Umbilical cord (tissue), 2 donors: ENCODE data around the gene NBAS. TPM values are rescaled to one million over a fixed set of nuclear protein-coding genes. Genes with fewer than 3 reads are reported as not detected.
"Not testable (repeated sequence)": the region's sequence is repeated elsewhere in the genome, so short reads cannot be mapped to it uniquely, and the experiment has no call there.

Source experiments
- DNase-seq: peaks from one replicate; pipeline ENCODE4 v3.0.0-alpha.2; 2015; ENCODE audit warnings: low spot score
- total RNA-seq: library from RNA; depleted of rRNA; stranded (reverse); fragments of >200 nt; gene quantifications from one replicate; pipeline ENCODE4 v1.2.3, GENCODE V29; 2014; ENCODE audit warnings: low replicate concordance; ENCODE audit not compliant: insufficient read depth

NBAS gene
- total RNA-seq, 1 donor from 2014 or later, result 116 TPM

DNA sequence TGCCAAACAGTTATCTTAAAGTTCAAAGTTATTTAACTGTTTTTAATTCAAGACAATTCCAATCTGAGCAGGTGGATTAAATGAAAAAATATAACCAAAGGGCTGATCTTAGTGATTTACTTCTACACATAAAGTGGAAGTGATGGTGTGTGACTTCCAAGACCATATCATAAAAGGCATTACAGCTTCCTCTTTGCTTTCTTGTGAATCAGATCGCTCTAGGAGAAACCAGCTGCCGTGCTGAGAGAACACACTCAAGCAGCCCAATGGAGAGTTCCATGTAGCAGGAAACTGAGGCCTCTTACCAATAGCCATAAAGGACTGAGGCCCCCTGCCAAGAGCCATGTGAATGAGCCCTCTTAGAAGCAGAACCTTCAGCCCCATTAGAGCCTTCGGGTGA lies 197.4 kb downstream of the NBAS start:
- DNase-seq, result no peak

DNA sequence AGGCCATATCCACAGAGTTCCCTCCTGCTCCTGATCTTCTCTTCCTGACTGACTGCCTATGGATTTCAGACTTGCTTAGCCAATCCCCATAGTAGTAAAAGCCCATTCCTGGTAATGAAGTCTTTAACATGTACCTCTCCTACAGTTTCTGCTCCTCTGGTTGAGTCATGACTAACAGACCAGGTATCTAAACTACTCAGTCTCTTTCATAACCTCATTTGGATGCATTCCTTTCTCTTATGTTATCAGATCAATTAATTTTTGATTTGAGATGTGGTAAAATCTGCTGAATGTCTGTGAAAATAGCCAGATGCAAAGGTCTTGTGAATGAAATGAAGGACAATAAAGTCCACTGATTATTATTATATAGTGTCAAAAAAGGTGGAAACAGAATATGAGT lies 198.0 kb downstream of the NBAS start:
- DNase-seq, result no peak

DNA sequence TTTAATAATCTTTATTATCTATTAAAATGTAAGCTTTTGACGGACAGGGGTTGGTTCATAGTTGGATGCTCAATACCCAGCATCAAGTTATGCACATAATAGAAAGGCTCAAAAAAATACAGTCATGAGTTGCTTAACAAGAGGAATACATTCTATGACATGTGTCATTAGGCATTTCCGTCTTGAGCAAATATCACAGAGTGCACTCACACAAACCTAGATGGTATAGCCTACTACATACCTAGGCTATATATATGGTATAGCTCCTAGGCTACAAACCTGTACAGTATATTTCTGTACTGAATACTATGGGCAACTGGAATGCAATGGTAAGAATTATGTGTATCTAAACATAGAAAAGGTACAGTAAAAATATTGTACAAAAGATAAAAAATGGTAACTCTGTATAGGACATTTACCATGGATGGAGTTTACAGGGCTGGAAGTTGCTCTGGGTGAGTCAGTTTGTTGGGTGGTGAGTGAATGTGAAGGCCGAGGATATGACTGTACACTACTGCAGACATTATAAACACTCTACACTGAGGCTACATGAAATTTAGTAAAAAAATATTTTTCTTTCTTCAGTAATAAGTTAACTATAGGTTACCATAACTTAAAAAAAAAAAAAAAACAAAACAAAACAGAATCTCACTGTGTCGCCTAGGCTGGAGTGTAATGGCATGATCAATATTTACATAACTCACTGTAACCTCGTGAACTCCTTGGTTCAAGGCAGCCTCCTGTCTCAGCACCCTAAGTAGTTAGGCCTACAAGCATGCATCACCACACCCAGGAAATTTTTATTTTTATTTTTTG lies 201.2 kb downstream of the NBAS start:
- DNase-seq, result no peak

DNA sequence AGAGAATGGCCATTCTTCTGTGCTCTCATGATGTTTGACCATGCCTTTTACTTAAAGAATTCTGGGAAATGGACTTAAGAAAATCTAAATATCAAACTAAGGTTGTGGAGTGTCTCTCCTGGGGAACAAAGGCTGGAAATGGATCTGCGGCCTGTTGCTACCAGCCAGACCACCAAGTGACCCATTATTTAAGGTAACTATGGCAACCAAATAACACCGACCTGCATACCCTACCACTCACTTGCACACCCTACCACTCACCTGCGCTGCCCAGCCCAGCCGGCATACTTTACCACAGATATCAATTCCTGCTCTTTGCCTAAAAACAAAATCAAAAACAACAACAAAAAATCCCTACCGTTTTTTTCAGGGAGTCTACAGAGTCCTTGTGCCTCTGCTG lies 203.2 kb downstream of the NBAS start:
- DNase-seq, result no peak

DNA sequence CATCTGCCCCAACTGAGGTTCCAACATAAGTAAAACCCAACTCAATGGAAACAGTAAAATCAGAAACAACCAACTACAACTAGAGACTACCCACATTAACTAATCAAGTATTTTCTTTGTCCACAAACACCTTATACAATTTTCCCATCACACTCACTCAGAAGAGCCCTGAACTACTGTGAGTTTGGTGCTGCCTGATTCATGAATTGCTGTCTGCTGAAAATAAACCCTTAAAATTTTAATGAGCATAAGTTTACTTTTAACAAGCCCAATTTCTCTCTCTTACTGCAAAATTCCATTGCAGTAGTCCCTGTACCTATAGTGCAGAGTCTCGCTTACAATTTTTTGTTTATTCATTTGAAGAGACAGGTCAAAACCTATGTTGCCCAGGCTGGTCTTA lies 203.9 kb downstream of the NBAS start:
- no peak for DNase-seq

DNA sequence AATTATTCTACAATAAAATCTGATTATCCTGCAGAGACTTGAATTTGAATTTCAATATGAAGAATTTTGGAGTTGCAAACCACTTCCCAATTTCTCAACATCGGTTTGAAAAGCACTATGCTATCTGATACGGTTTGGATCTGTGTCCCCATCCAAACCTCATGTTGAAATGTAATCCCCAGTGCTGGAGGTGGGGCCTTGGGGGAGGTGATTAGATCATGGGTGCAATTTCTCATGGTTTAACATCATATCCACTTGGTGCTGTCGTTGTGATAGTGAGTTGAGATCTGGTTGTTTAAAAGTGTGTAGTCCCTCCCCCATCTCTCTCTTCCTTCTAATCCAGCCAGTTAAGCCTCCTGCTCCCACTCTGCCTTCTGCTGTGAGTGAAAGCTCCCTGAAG lies 205.7 kb downstream of the NBAS start:
- DNase-seq, result no peak

DNA sequence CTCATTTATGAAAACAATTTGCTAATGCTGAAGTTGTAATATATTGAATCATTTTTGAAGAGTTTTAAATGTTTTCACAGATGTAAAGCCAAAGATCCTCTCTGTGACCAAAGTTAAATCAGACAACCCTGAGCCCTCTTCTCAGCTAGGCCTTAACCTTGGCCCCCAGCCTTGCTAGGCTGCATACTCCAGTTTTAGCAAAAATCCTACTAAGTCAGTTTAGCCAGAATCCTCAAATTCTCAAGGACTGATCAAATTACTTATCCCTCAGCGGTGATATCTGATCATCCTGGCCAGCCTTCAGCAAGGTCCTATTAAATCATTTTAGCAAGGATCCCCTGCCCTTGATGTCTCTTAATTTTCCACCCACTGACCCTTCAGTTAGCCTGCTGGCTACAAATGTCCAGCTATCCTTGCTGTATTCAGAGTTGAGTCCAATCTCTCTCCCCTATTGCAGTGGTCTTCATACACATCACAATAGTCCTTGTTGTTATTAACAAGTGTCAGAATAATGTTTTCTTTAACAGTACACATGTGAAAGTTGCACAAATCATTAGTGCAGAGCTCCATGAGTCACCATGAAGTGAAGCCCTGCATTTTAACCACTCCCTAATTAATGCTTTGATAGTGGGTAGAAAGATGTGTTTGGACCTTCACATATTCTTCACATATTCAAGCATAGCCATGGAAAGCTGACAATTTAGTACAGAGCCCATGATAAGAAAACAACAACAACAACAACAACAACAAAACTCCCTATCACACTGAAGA lies 206.4 kb downstream of the NBAS start:
- peak; percentile 8 for DNase-seq

DNA sequence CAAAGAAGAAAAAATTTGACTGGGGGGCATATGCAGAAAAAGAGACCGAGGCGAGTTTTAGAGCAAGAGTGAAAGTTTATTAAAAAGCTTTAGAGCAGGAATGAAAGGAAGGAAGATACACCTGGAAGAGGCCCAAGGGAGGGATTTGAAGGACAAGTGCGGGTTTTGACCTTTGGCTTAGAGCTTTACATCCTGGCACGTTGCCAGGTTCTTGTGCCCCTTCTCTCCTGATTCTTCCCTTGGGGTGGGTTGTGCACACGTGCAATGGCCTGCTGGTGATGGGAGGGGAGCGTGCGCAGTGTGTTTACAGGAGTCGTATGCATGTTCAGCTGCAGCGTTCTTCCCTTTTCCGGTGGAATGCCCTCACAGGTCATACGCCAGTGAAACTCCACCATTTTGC lies 208.8 kb downstream of the NBAS start:
- no peak for DNase-seq

DNA sequence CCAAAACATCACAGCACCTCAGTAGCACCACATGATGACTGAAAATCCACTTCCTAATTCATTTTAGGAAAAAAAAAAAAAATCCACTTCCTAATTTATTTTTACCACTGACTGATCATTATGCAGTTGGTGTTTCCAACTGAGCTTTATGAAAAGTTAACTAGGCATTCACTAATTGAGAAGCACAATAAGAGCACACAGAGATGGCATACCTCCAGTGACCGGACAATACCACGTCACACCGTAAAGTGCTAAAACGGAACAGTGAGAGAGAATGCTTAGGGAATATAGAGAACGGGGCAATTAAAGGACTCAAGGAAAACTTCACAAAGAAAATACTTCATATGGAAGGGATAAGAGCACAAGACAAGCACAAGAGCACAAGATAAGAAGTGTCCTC lies 212.5 kb downstream of the NBAS start:
- DNase-seq, result no peak

DNA sequence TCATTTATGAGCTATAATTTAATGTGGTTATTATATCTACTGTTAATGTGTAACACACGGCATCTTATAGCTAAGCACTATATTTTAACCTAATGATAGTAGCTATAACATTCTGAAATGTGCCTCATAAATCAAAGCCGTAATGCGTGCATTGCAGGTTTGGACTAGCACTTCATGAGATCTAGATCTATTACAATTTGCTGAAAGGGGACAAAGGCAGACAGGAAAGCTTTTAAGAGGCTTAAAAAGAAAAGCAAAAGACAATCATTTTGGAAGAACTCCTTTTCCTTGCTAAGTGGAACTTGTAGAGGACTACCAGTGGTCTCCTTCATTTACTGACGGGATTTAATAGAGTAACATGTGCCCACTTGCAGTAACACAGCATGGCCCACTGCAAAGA lies 213.1 kb downstream of the NBAS start:
- DNase-seq, result peak; percentile 58

DNA sequence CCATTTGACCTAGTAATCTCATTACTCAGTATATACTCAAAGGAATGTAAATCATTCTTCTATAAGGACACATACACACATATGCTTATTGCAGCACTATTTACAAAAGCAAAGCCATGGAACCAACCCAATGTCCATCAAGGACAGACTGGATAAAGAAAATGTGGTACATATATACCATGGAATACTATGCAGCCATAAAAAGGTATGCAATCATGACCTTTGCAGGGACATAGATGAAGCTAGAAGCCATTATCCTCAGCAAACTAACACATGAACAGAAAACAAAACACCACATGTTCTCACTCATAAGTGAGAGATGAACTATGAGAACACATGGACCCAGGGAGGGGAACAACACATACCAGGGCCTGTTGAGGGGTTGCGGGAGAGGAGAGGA lies 214.5 kb downstream of the NBAS start:
- DNase-seq, result no peak

DNA sequence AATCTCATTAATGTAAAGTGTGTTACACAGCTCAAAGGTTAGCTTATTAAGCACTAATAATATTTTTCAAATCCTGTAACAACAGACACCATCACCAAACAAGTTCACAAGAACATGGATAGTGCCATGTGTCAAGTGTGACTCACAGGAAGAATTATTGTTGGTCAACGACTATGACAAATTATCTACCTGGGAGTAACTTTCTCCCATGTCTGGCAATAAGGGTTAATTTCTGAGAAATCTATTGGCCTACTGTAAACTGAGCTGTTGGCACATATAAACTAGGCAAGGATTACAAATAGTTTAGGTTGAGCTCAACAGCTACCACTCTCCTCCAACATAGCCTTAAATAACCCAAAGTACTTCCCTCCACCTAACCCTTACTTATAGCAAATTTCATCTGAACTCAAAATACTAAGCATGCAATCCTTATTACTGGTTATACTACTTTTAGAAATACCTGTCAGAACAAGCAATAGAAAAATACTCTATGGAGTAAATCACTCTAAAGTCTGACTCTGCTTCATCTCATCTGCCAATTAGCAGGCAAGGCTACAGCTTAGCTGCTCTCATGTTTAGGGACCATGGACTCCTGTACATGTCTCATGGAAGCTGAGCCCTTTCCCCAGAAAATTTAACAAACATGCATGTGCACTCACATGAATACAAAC lies 223.0 kb downstream of the NBAS start:
- peak; percentile 53 for DNase-seq

DNA sequence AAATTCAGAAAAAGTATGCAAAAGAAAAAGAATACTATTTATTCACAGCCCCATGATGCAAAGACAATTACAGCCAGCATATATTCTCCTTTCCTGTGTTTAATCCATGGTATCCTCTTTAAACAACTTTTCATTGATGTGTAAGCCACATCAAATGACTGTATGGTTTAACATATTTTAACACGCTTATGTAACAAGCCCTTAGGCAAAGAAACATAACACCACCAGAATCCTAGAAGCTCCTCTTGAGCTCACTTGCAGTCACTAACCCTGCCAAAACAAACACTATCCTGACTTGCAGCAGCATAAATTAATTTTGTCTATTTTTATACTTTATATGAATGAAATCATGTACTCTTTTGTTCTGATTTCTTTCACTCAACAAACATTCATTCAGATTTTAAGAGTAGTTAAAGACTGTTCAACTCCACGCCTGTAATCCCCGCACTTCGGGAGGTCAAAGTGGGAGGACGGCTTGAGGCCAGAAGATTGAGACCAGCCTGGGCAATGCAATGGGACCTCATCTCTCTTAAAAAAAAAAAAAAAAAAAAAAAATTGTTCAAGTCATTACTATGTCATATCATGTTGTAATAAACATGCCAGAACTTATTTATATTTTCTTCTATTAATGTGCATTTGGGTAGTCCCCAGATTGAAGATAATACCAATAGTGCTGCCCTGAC lies 226.3 kb downstream of the NBAS start:
- DNase-seq, result peak; percentile 15

DNA sequence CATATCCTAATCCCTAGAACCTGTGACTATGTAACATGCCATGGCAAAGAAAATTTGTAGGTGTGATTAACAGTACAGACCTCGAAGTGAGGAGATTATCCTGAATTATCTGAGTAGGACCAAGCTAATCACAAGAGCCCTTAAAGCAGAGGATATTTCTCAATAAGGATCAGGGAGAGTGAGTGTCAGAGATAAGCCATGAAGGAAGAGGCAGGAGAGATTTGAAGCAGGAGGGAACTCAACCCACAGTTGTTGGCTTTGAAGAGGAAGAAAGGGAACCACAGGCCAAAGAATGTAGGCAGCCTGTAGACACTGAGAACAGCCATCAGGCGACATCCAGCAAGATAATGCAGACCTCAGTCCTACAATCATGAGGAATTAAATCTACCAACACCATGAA lies 229.3 kb downstream of the NBAS start:
- no peak for DNase-seq

DNA sequence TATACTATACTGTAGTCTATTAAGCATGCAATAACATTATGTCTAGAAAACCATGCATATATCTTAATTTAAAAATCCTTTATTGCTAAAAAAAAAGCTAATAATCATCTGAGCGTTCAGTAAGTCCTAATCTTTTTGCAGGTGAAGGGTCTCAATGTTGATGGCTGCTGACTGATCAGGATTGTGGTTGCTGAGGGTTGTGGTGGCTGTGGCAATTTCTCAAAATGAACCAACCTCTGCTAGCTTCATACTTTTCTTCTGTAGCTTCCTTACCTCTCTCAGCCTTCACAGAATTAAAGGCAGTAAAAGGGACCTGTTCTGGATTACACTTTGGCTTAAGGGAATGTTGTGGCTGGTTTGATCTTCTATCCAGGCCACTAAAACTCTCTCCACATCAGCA lies 235.8 kb downstream of the NBAS start:
- no peak for DNase-seq

DNA sequence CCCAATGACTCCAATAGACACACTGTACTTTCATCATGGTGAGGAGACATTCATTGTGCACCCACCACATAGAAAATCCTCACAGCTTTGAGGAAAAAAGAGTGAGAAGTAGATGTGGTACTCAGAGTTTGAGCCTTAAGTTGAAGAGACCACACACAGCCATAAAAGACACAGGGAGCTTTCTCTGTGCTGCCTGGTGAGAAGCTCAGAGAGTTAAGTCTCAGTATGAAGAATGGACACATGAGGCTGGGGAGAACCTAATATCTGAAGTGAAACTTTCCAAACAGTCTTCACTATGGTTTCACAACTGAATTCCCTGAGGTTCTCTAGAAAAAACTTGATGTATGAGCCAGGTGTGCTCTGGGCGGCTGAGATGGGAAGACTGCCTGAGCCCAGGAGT lies 237.9 kb downstream of the NBAS start:
- DNase-seq, result no peak

DNA sequence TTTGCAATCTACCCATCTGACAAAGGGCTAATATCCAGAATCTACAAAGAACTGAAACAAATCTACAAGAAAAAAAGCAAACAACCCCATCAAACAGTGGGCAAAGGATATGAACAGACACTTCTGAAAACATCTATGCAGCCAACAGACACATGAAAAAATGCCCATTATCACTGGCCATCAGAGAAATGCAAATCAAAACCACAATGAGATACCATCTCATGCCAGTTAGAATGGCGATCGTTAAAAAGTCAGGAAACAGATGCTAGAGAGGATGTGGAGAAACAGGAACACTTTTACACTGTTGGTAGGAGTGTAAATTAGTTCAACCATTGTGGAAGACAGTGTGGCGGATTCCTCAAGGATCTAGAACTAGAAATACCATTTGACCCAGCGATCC lies 239.7 kb downstream of the NBAS start:
- not testable (repeated sequence) for DNase-seq

DNA sequence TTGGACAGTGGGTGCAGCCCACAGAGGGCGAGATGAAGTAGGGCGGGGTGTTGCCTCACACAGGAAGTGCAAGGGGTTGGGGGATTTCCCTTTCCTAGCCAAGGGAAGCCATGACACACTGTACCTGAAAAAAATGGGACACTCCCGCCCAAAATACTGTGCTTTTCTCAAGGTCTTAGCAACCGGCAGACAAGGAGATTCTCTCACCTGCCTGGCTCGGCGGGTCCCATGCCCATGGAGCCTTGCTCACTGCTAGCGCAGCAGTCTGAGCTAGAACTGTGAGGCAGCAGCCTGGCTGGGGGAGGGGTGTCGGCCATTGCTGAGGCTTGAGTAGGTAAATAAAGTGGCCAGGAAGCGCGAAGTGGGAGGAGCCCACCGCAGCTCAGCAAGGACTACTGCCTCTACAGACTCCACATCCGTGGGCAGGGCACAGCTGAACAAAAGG lies 244.7 kb downstream of the NBAS start:
- DNase-seq, result no peak

DNA sequence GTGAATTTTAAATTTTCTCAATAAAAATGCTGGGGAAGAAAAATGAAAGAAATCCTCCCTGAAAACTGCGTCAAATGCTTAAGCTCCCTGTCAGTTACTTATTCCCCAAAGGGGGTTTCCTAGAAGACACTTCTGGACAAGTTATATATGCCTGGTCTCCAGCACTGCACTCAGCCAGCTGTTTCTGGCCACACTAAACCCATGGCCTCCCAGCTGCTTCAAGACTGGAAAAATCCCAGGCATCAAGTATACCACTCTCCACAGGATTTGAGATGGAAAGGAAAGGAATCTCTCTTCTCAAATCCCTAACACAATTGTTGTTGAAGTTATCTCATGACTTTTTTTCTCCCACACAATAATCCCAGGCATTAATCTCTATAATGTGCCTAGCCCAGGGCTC lies 245.7 kb downstream of the NBAS start:
- no peak for DNase-seq

DNA sequence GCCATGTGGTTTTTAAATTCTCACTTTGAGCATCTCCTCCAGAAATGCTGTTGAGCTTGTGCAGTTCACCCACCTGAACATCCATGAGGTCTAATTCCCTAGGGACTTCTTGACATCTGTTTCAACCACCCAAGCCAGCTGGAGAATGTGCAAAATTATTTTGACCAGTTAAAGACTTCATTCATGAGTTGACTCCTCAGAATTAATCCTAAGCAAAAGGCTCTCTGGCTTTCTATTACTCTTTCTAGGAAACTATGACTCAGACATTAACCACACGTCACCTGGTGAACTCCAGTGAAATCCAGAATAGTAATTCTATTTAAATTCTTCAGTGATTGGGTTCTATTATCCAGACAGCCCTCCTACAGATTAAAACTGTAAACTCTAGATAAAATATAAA lies 247.5 kb downstream of the NBAS start:
- DNase-seq, result no peak

DNA sequence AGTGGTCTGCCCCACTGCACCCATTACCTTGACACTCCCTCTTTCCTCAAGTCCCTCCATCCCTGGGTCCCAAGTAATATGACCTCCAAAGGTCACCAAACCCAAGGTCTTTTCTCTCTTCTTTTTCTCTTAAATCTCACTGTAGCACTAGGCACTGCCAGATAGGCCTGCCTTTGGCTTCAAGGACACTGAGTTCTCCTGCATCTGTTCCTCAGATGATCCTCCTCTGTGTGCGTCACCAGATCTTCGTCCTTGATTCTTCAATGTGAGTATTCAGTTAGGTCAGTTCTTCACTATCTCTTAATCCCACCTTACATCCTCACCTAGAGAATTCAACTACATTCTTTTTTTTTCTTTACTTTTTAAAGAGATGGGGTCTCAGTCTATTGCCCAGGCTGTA lies 249.2 kb downstream of the NBAS start:
- no peak for DNase-seq
